Mammary epithelial cell (primary cell): ENCODE data around the gene ORC3.

Source experiments
- EZH2 ChIP-seq: IDR thresholded peaks from 2 replicates; pipeline ENCODE4 v1.6.1; 2012; ENCODE audit warnings: low read length, inconsistent platforms, borderline replicate concordance
- TF ChIP-seq, protein P1 (sequence below), 2 donors: IDR thresholded peaks in 1 of 2; conservative IDR thresholded peaks in 1 of 2; 2 replicates each; pipeline ENCODE4 v1.5.1; 2011 to 2012; ENCODE audit warnings: inconsistent platforms in 2 of 2, low read length in 2 of 2, mild to moderate bottlenecking in 2 of 2, control low read depth in 1 of 2, low read depth in 1 of 2; ENCODE audit not compliant: insufficient read depth in 1 of 2; ENCODE audit errors: extremely low read depth in 1 of 2

DNA sequence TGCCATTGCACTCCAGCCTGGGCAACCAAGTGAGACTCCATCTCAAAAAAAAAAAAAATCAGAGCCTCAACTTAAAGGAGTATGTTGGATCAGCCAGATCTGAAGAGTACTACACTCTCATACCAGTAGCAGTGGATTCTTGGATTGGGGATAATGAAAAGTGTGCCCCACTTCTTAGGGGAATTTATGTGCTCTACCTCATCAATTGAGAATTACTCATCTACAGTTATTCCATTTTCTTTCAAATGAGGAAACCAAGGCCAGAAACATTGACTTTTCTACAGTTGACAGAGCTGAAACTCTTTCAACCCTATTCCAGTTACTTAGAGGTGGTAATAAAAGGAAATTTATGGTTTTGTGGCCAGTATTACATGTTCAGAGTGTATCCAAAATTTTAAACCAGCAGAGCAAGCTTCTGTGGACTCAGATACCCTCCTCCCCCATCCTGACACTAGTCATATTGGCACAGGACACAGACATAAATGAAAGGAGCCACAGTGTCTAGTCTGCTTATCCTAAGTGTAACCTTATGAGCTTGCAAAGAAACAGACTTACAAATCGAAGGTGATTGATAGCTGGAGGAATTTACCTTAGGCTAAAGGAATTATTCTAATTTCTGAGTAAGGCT is 51.2 kb downstream of the ORC3 start:
- TF ChIP-seq, protein P1, sequence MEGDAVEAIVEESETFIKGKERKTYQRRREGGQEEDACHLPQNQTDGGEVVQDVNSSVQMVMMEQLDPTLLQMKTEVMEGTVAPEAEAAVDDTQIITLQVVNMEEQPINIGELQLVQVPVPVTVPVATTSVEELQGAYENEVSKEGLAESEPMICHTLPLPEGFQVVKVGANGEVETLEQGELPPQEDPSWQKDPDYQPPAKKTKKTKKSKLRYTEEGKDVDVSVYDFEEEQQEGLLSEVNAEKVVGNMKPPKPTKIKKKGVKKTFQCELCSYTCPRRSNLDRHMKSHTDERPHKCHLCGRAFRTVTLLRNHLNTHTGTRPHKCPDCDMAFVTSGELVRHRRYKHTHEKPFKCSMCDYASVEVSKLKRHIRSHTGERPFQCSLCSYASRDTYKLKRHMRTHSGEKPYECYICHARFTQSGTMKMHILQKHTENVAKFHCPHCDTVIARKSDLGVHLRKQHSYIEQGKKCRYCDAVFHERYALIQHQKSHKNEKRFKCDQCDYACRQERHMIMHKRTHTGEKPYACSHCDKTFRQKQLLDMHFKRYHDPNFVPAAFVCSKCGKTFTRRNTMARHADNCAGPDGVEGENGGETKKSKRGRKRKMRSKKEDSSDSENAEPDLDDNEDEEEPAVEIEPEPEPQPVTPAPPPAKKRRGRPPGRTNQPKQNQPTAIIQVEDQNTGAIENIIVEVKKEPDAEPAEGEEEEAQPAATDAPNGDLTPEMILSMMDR (conservative IDR thresholded peaks at IDR 0.05 in 1 of 2, IDR thresholded peaks at IDR 0.05 in 1 of 2; ENCODE audit: extremely low read depth in 1 of 2, insufficient read depth in 1 of 2, low read depth in 1 of 2, low read length in 2 of 2), result no peak
- no peak for TF ChIP-seq EZH2
